ENCODE measurements around the gene KCND3. TPM values are rescaled to one million over a fixed set of nuclear protein-coding genes. Genes with fewer than 3 reads are reported as not detected.

The KCND3 gene
- total and polyA plus RNA-seq, 4 donors = 1.0 to 27.1 (median 6.1) TPM

DNA sequence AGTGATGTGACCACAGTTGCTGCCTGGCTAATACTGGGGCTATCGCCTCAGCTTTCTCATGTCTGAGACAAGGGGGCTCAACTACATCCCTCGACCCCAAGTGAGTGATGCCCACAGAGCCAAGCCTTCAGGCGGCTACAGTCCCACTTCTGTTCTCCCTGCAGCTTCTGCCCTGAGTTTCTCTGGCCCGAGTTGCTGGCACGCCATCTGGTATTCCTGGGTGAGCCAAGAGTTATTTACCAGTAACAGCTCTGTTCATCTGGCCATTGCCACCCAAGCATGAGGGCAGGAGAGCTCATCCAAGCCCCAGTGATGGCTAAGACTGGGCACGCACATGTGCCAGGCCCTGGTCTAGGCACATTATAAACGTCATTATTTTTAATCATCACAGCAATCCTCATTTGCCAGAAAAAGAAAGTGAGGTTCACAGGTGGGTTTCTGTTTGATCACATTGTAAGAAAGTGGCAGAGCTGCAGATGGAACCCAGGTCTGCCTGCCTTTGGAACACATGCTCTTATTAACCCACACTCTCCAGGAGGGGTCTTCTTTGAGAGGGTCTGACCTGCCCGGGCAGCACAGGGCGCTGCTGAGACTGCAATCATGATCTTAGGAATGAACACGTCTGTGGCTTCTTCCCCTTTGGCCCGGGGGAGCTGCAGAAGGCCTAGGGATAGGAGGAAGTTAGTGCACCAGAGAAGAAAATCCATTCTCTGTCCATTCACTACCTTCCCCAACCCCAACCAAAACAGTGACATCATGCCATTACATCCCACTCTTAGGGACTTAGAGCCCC, 27.5 kb downstream of the KCND3 start (continued):
- TF ChIP-seq FOXA1 (IDR thresholded peaks at IDR 0.05) (no peak), RXRA (IDR thresholded peaks at IDR 0.05) (no peak), YY1 (IDR thresholded peaks at IDR 0.05) (no peak), TAF1 (conservative IDR thresholded peaks at IDR 0.05) (no peak), NR2F2 (IDR thresholded peaks at IDR 0.05) (no peak), GABPA (IDR thresholded peaks at IDR 0.05 in 1 of 2, conservative IDR thresholded peaks at IDR 0.05 in 1 of 2) (no peak)

DNA sequence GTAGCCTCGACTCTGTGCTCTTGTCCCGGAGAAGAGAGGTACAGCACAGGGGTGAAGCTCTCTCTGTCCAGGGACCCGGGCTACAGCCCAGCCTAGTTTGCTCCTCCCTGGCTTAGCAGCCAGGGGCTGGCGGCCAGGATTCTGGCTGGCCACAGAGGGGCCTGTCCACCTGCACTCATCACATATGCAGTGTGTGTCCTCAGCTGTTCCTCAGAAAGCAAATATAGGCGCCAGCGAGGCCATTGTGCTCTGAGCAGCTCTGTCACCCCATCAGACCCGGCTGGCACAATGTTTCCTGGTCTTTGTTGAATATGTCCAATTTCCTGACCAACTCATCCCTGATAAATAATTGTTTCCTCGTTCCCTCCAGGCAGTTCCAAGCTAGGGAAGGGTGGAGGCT, 28.5 kb downstream of the KCND3 start:
- H3K4me1 ChIP-seq (ENCODE audit: control insufficient read depth in 4 of 4, insufficient read depth in 4 of 4, low read length in 3 of 4) = no peaks in the 10 kb centered on the region
- H3K9ac ChIP-seq (ENCODE audit: low read depth in 1 of 2, low read length in 2 of 2) = no peak overlapping the region
- no peaks in the 10 kb centered on the region for H3K27me3 ChIP-seq (ENCODE audit: control insufficient read depth in 4 of 4, insufficient read depth in 4 of 4, low read length in 3 of 4)
- no peak overlapping the region for H3K27ac ChIP-seq (ENCODE audit: low read depth in 1 of 2, low read length in 2 of 2)
- TF ChIP-seq, protein P1, sequence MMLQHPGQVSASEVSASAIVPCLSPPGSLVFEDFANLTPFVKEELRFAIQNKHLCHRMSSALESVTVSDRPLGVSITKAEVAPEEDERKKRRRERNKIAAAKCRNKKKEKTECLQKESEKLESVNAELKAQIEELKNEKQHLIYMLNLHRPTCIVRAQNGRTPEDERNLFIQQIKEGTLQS (IDR thresholded peaks at IDR 0.05) = no peak
- TF ChIP-seq TAF1 (conservative IDR thresholded peaks at IDR 0.05) (no peak), RAD21 (IDR thresholded peaks at IDR 0.05) (no peak), JUND (IDR thresholded peaks at IDR 0.05) (no peak), SP1 (IDR thresholded peaks at IDR 0.05) (no peak), FOXA1 (IDR thresholded peaks at IDR 0.05) (no peak), EGR1 (IDR thresholded peaks at IDR 0.05; ENCODE audit: low read depth in 2 of 2) (no peak), HNF4G (IDR thresholded peaks at IDR 0.05) (no peak), RXRA (IDR thresholded peaks at IDR 0.05) (no peak), NR2F2 (IDR thresholded peaks at IDR 0.05) (no peak), YY1 (IDR thresholded peaks at IDR 0.05) (no peak), HNF4A (conservative IDR thresholded peaks at IDR 0.05) (no peak)
- TF ChIP-seq, protein P2, sequence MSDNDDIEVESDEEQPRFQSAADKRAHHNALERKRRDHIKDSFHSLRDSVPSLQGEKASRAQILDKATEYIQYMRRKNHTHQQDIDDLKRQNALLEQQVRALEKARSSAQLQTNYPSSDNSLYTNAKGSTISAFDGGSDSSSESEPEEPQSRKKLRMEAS (IDR thresholded peaks at IDR 0.05) = no peak
- TF ChIP-seq, protein P3, sequence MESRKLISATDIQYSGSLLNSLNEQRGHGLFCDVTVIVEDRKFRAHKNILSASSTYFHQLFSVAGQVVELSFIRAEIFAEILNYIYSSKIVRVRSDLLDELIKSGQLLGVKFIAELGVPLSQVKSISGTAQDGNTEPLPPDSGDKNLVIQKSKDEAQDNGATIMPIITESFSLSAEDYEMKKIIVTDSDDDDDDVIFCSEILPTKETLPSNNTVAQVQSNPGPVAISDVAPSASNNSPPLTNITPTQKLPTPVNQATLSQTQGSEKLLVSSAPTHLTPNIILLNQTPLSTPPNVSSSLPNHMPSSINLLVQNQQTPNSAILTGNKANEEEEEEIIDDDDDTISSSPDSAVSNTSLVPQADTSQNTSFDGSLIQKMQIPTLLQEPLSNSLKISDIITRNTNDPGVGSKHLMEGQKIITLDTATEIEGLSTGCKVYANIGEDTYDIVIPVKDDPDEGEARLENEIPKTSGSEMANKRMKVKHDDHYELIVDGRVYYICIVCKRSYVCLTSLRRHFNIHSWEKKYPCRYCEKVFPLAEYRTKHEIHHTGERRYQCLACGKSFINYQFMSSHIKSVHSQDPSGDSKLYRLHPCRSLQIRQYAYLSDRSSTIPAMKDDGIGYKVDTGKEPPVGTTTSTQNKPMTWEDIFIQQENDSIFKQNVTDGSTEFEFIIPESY (IDR thresholded peaks at IDR 0.05) = no peak
- TF ChIP-seq, protein P4, sequence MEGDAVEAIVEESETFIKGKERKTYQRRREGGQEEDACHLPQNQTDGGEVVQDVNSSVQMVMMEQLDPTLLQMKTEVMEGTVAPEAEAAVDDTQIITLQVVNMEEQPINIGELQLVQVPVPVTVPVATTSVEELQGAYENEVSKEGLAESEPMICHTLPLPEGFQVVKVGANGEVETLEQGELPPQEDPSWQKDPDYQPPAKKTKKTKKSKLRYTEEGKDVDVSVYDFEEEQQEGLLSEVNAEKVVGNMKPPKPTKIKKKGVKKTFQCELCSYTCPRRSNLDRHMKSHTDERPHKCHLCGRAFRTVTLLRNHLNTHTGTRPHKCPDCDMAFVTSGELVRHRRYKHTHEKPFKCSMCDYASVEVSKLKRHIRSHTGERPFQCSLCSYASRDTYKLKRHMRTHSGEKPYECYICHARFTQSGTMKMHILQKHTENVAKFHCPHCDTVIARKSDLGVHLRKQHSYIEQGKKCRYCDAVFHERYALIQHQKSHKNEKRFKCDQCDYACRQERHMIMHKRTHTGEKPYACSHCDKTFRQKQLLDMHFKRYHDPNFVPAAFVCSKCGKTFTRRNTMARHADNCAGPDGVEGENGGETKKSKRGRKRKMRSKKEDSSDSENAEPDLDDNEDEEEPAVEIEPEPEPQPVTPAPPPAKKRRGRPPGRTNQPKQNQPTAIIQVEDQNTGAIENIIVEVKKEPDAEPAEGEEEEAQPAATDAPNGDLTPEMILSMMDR (IDR thresholded peaks at IDR 0.05; ENCODE audit: low read depth, low read length, missing input control) = no peak
- TF ChIP-seq, protein P5, sequence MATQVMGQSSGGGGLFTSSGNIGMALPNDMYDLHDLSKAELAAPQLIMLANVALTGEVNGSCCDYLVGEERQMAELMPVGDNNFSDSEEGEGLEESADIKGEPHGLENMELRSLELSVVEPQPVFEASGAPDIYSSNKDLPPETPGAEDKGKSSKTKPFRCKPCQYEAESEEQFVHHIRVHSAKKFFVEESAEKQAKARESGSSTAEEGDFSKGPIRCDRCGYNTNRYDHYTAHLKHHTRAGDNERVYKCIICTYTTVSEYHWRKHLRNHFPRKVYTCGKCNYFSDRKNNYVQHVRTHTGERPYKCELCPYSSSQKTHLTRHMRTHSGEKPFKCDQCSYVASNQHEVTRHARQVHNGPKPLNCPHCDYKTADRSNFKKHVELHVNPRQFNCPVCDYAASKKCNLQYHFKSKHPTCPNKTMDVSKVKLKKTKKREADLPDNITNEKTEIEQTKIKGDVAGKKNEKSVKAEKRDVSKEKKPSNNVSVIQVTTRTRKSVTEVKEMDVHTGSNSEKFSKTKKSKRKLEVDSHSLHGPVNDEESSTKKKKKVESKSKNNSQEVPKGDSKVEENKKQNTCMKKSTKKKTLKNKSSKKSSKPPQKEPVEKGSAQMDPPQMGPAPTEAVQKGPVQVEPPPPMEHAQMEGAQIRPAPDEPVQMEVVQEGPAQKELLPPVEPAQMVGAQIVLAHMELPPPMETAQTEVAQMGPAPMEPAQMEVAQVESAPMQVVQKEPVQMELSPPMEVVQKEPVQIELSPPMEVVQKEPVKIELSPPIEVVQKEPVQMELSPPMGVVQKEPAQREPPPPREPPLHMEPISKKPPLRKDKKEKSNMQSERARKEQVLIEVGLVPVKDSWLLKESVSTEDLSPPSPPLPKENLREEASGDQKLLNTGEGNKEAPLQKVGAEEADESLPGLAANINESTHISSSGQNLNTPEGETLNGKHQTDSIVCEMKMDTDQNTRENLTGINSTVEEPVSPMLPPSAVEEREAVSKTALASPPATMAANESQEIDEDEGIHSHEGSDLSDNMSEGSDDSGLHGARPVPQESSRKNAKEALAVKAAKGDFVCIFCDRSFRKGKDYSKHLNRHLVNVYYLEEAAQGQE (IDR thresholded peaks at IDR 0.05) = no peak
- WGBS = 84% methylated on average over 8 of the region's 8 CpGs
- no peaks in the 10 kb centered on the region for H3K36me3 ChIP-seq (ENCODE audit: control insufficient read depth in 4 of 4, insufficient read depth in 3 of 4, low read depth in 1 of 4, low read length in 3 of 4)
- no peaks in the 10 kb centered on the region for H3K9me3 ChIP-seq (ENCODE audit: control insufficient read depth in 4 of 4, low read length in 3 of 4)
- no peak for DNase-seq (ENCODE audit: low spot score)
- no peak overlapping the region for H3K4me3 ChIP-seq (ENCODE audit: low read depth in 1 of 3, low read length in 3 of 3)
